ENCODE measurements around the gene NTRK1.

GRCh38 chr1:156815307-156815826, 45.3 kb upstream of the NTRK1 start:
- no peak for TF ChIP-seq POLR2A (IDR thresholded peaks at IDR 0.05)
- TF ChIP-seq, protein P1, sequence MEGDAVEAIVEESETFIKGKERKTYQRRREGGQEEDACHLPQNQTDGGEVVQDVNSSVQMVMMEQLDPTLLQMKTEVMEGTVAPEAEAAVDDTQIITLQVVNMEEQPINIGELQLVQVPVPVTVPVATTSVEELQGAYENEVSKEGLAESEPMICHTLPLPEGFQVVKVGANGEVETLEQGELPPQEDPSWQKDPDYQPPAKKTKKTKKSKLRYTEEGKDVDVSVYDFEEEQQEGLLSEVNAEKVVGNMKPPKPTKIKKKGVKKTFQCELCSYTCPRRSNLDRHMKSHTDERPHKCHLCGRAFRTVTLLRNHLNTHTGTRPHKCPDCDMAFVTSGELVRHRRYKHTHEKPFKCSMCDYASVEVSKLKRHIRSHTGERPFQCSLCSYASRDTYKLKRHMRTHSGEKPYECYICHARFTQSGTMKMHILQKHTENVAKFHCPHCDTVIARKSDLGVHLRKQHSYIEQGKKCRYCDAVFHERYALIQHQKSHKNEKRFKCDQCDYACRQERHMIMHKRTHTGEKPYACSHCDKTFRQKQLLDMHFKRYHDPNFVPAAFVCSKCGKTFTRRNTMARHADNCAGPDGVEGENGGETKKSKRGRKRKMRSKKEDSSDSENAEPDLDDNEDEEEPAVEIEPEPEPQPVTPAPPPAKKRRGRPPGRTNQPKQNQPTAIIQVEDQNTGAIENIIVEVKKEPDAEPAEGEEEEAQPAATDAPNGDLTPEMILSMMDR (IDR thresholded peaks at IDR 0.05): no peak
- TF ChIP-seq EP300 (IDR thresholded peaks at IDR 0.05): no peak

All from stomach (tissue), 4 donors.